ENCODE measurements around the gene ADGRG4. TPM values are rescaled to one million over a fixed set of nuclear protein-coding genes. Genes with fewer than 3 reads are reported as not detected.

The ADGRG4 gene
- polyA plus RNA-seq, 2 of the 4 experiments (the other 2 are of a cell fraction): not detected

DNA sequence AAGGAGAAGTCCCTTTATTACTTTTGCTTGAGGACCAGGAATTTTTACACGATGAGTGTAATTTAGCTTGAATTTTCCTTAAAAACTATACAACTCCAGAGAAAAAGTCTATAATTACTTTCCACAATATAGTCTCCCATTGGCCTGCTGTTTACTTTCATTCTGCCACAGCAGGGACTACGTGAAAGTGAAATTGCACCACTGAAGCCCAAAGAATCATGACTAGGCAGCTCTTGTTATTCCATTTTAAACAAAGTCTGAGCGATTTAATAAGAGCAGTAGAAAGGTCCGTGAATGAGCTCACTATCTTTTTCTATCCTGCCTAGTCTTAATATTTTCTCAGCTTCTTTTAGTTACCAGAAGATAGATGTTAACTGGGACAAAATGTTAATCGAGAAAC is 68.6 kb downstream of the ADGRG4 start:
- Histone ChIP-seq H3K9me3 (no peaks in the 10 kb centered on the region), H3K4me1 (no peaks in the 10 kb centered on the region), H3K27ac (no peak overlapping the region), H3K4me2 (no peak overlapping the region), H3K4me3 (no peak overlapping the region)
- CTCF ChIA-PET: interaction anchor here (0.7 kb wide), 1 partner anchor 122 kb away, joined by 3 read pairs; no protein-coding TSS in a partner anchor
- ATAC-seq (no peak), FAIRE-seq (no peak), DNase-seq (ENCODE audit: low read depth in 1 of 2, low spot score in 1 of 2) (no peak)
- TF ChIP-seq, protein P1, sequence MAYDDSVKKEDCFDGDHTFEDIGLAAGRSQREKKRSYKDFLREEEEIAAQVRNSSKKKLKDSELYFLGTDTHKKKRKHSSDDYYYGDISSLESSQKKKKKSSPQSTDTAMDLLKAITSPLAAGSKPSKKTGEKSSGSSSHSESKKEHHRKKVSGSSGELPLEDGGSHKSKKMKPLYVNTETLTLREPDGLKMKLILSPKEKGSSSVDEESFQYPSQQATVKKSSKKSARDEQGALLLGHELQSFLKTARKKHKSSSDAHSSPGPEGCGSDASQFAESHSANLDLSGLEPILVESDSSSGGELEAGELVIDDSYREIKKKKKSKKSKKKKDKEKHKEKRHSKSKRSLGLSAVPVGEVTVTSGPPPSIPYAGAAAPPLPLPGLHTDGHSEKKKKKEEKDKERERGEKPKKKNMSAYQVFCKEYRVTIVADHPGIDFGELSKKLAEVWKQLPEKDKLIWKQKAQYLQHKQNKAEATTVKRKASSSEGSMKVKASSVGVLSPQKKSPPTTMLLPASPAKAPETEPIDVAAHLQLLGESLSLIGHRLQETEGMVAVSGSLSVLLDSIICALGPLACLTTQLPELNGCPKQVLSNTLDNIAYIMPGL (CRISPR knock-in tag; IDR thresholded peaks at IDR 0.05; ENCODE audit: borderline replicate concordance): no peak
- TF ChIP-seq, protein P2, sequence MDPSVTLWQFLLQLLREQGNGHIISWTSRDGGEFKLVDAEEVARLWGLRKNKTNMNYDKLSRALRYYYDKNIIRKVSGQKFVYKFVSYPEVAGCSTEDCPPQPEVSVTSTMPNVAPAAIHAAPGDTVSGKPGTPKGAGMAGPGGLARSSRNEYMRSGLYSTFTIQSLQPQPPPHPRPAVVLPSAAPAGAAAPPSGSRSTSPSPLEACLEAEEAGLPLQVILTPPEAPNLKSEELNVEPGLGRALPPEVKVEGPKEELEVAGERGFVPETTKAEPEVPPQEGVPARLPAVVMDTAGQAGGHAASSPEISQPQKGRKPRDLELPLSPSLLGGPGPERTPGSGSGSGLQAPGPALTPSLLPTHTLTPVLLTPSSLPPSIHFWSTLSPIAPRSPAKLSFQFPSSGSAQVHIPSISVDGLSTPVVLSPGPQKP (IDR thresholded peaks at IDR 0.05; ENCODE audit: low read depth, low read length): no peak
- TF ChIP-seq PHF8 (IDR thresholded peaks at IDR 0.05; ENCODE audit: borderline replicate concordance, low read depth): no peak
- TF ChIP-seq TFCP2L1 (CRISPR knock-in tag; IDR thresholded peaks at IDR 0.05): no peak
- TF ChIP-seq, protein P3, sequence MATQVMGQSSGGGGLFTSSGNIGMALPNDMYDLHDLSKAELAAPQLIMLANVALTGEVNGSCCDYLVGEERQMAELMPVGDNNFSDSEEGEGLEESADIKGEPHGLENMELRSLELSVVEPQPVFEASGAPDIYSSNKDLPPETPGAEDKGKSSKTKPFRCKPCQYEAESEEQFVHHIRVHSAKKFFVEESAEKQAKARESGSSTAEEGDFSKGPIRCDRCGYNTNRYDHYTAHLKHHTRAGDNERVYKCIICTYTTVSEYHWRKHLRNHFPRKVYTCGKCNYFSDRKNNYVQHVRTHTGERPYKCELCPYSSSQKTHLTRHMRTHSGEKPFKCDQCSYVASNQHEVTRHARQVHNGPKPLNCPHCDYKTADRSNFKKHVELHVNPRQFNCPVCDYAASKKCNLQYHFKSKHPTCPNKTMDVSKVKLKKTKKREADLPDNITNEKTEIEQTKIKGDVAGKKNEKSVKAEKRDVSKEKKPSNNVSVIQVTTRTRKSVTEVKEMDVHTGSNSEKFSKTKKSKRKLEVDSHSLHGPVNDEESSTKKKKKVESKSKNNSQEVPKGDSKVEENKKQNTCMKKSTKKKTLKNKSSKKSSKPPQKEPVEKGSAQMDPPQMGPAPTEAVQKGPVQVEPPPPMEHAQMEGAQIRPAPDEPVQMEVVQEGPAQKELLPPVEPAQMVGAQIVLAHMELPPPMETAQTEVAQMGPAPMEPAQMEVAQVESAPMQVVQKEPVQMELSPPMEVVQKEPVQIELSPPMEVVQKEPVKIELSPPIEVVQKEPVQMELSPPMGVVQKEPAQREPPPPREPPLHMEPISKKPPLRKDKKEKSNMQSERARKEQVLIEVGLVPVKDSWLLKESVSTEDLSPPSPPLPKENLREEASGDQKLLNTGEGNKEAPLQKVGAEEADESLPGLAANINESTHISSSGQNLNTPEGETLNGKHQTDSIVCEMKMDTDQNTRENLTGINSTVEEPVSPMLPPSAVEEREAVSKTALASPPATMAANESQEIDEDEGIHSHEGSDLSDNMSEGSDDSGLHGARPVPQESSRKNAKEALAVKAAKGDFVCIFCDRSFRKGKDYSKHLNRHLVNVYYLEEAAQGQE (IDR thresholded peaks at IDR 0.05): no peak
- TF ChIP-seq, protein P4, sequence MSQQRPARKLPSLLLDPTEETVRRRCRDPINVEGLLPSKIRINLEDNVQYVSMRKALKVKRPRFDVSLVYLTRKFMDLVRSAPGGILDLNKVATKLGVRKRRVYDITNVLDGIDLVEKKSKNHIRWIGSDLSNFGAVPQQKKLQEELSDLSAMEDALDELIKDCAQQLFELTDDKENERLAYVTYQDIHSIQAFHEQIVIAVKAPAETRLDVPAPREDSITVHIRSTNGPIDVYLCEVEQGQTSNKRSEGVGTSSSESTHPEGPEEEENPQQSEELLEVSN (IDR thresholded peaks at IDR 0.05; ENCODE audit: borderline replicate concordance, low read depth): no peak
- TF ChIP-seq, protein P5, sequence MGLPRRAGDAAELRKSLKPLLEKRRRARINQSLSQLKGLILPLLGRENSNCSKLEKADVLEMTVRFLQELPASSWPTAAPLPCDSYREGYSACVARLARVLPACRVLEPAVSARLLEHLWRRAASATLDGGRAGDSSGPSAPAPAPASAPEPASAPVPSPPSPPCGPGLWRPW (IDR thresholded peaks at IDR 0.05): no peak
- no peak for TF ChIP-seq HOXB13 (CRISPR knock-in tag; IDR thresholded peaks at IDR 0.05; ENCODE audit: low read depth)
- no peak for TF ChIP-seq TP53 (CRISPR knock-in tag; IDR thresholded peaks at IDR 0.05)
- no peak for TF ChIP-seq HEYL (CRISPR knock-in tag; IDR thresholded peaks at IDR 0.05)
- no peak for TF ChIP-seq SREBF2 (IDR thresholded peaks at IDR 0.05)
- no peak for TF ChIP-seq BHLHE40 (IDR thresholded peaks at IDR 0.05; ENCODE audit: low read depth, low read length)
- POLR2A ChIA-PET: no interaction called here
- 18% methylated on average over 5 of the region's 5 CpGs for WGBS (ENCODE audit: missing lambda C conversion rate)

DNA sequence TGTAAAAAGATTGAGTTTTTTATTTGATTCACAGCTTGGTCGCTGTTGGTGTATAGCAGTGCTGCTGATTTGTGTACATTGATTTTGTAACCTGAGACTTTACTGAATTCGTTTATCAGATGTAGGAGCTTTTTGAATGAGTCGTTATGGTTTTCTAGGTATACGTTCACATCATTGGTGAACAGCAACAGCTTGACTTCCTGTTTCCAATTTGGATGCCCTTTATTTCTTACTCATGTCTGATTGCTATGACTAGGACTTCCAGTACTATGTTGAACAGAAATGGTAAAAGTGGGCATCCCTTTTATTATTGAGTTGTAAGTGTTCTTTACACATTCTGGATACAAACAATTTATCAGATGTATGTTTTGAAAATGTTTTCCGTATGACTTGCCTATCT is 76.0 kb downstream of the ADGRG4 start:
- POLR2A ChIA-PET: no interaction called here
- no peak for ATAC-seq
- no peak for TF ChIP-seq ZFP36 (IDR thresholded peaks at IDR 0.05; ENCODE audit: borderline replicate concordance, partially characterized antibody)
- TF ChIP-seq, protein P6, sequence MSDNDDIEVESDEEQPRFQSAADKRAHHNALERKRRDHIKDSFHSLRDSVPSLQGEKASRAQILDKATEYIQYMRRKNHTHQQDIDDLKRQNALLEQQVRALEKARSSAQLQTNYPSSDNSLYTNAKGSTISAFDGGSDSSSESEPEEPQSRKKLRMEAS (IDR thresholded peaks at IDR 0.05): no peak
- no peak for TF ChIP-seq RAD21 (conservative IDR thresholded peaks at IDR 0.05 in 1 of 2, IDR thresholded peaks at IDR 0.05 in 1 of 2)
- no peak for TF ChIP-seq ZNF302 (CRISPR knock-in tag; IDR thresholded peaks at IDR 0.05)
- TF ChIP-seq, protein P1 (CRISPR knock-in tag; IDR thresholded peaks at IDR 0.05; ENCODE audit: borderline replicate concordance): no peak
- no peak for TF ChIP-seq CBX8 (IDR thresholded peaks at IDR 0.05)
- TF ChIP-seq HEYL (CRISPR knock-in tag; IDR thresholded peaks at IDR 0.05): no peak
- TF ChIP-seq RCOR1 (IDR thresholded peaks at IDR 0.05; ENCODE audit: low read depth, low read length): no peak
- no peak for TF ChIP-seq HOXB5 (CRISPR knock-in tag; IDR thresholded peaks at IDR 0.05)
- TF ChIP-seq CHD4 (IDR thresholded peaks at IDR 0.05; ENCODE audit: borderline replicate concordance): no peak
- TF ChIP-seq SMC3 (IDR thresholded peaks at IDR 0.05): no peak
- TF ChIP-seq, protein P3 (IDR thresholded peaks at IDR 0.05): no peak
- no peak for TF ChIP-seq HDAC2 (IDR thresholded peaks at IDR 0.05)
- no peak for TF ChIP-seq EP300 (IDR thresholded peaks at IDR 0.05)
- TF ChIP-seq NFE2L2 (conservative IDR thresholded peaks at IDR 0.05; ENCODE audit: low read length): no peak

More for the DNA sequence above, 76.0 kb downstream of the ADGRG4 start:
- 11% methylated on average over 5 of the region's 5 CpGs for WGBS (ENCODE audit: missing lambda C conversion rate)
- CTCF ChIA-PET: no interaction called here
- no peaks in the 10 kb centered on the region for H3K4me1 ChIP-seq
- no peaks in the 10 kb centered on the region for H3K9me3 ChIP-seq
- H3K4me3 ChIP-seq: no peak overlapping the region
- FAIRE-seq: no peak
- H3K27ac ChIP-seq: no peak overlapping the region
- no peak overlapping the region for H3K4me2 ChIP-seq
- DNase-seq (ENCODE audit: low read depth in 1 of 2, low spot score in 1 of 2): no peak
